Endothelial cell of umbilical vein (primary cell): ENCODE measurements around the gene NLRP9. TPM values are rescaled to one million over a fixed set of nuclear protein-coding genes. Genes with fewer than 3 reads are reported as not detected.

Experiments used
- BruUV-seq: library from RNA; stranded (reverse); fragments of 400-500 nt; replicated peaks from 2 replicates; lab custom pipeline; 2021; lab: Mats Ljungman, UMichigan
- CTCF ChIA-PET: fragments of 300-600, 350-600 bp; sonication (Branson Sonifier 250); formaldehyde crosslinking; loops from one replicate; lab custom pipeline; 2021; ENCODE audit warnings: antibody characterized with exemption, inconsistent platforms; lab: Charles Lee
- POLR2A ChIA-PET: fragments of 300-600, 350-600 bp; sonication (Branson Sonifier 250); formaldehyde crosslinking; loops from one replicate; lab custom pipeline; 2021; ENCODE audit warnings: antibody characterized with exemption, inconsistent platforms; lab: Charles Lee
- DNase-seq: peaks from one replicate; pipeline ENCODE4 v3.0.0-alpha.2; 2011; ENCODE audit warnings: low read depth, low spot score
- FAIRE-seq: peaks from 2 replicates; lab custom pipeline; 2011; peaks lifted over from hg19 to GRCh38; lab: Jason Lieb, UNC
- H2AFZ ChIP-seq: 2 replicates; pipeline ENCODE4 v1.6.0; 2012; ENCODE audit warnings: low read depth, low read length, control low read depth, inconsistent platforms
- H3K27ac ChIP-seq: 2 replicates; pipeline ENCODE4 v1.5.1; 2011; ENCODE audit warnings: low read depth, mild to moderate bottlenecking, control low read depth, low read length, moderate library complexity; ENCODE audit not compliant: insufficient read depth
- H3K27me3 ChIP-seq, 2 experiments: 2 replicates each; pipeline versions ENCODE4 v1.6.0 to v1.6.1; 2011; ENCODE audit warnings: low read length in 2 of 2, mixed read lengths in 1 of 2; ENCODE audit not compliant: control insufficient read depth in 2 of 2, insufficient read depth in 2 of 2
- H3K36me3 ChIP-seq, 2 experiments: 2 replicates in 1 of 2; 3 replicates in 1 of 2; pipeline ENCODE4 v1.5.1; 2011; ENCODE audit warnings: low read length in 2 of 2, mild to moderate bottlenecking in 1 of 2, moderate library complexity in 1 of 2; ENCODE audit not compliant: control insufficient read depth in 2 of 2, insufficient read depth in 2 of 2; ENCODE audit errors: extremely low read depth in 1 of 2
- H3K4me1 ChIP-seq: 3 replicates; pipeline ENCODE4 v1.5.1; 2011; ENCODE audit warnings: mild to moderate bottlenecking, low read length; ENCODE audit not compliant: control insufficient read depth, insufficient read depth; ENCODE audit errors: extremely low read depth
- H3K4me2 ChIP-seq: 2 replicates; pipeline ENCODE4 v1.6.1; 2011; ENCODE audit warnings: low read length, control low read depth, mixed read lengths; ENCODE audit not compliant: insufficient read depth
- H3K4me3 ChIP-seq, 3 experiments: fragments of 200-600 bp in 1 of 3; sonication (generic), shearing (Covaris generic) in 1 of 3; replicated peaks in 1 of 3; 2 replicates each; pipeline ENCODE4 v1.5.1; 2011 to 2016; ENCODE audit warnings: control low read depth in 3 of 3, low read length in 3 of 3, mild to moderate bottlenecking in 2 of 3, inconsistent platforms in 1 of 3, low read depth in 1 of 3, moderate library complexity in 1 of 3; ENCODE audit not compliant: insufficient read depth in 1 of 3
- H3K79me2 ChIP-seq: 2 replicates; pipeline ENCODE4 v1.6.0; 2012; ENCODE audit warnings: low read length, inconsistent platforms; ENCODE audit not compliant: control insufficient read depth, insufficient read depth
- H3K9ac ChIP-seq: replicated peaks from 2 replicates; pipeline ENCODE3; 2011; ENCODE audit warnings: low read length, control low read depth; ENCODE audit not compliant: insufficient read depth; ENCODE audit errors: extremely low read depth
- H3K9me1 ChIP-seq: replicated peaks from 3 replicates; pipeline ENCODE4 v1.6.0; 2011; ENCODE audit warnings: mild to moderate bottlenecking, low read length; ENCODE audit not compliant: control insufficient read depth, insufficient read depth; ENCODE audit errors: extremely low read depth
- H3K9me3 ChIP-seq: replicated peaks from 2 replicates; pipeline ENCODE4 v1.5.1; 2012; ENCODE audit warnings: low read length, inconsistent platforms; ENCODE audit not compliant: control insufficient read depth, insufficient read depth
- H4K20me1 ChIP-seq: replicated peaks from 2 replicates; pipeline ENCODE3; 2011; ENCODE audit warnings: mild to moderate bottlenecking, low read length; ENCODE audit not compliant: control insufficient read depth, insufficient read depth; ENCODE audit errors: extremely low read depth
- CTCF ChIP-seq, 2 donors: IDR thresholded peaks; 1 replicate in 1 of 2; 2 replicates in 1 of 2; pipeline ENCODE4 v1.5.1; 2011; ENCODE audit warnings: low read length in 2 of 2, mild to moderate bottlenecking in 2 of 2, moderate library complexity in 2 of 2, control low read depth in 1 of 2, inconsistent platforms in 1 of 2, low read depth in 1 of 2; ENCODE audit not compliant: insufficient read depth in 1 of 2; ENCODE audit errors: extremely low read depth in 1 of 2
- EZH2 ChIP-seq: IDR thresholded peaks from 2 replicates; pipeline ENCODE4 v1.6.1; 2012; ENCODE audit warnings: borderline replicate concordance, low read depth, mild to moderate bottlenecking, moderate library complexity, low read length, inconsistent platforms; ENCODE audit not compliant: severe bottlenecking
- FOS ChIP-seq: IDR thresholded peaks from 2 replicates; pipeline ENCODE4 v1.6.1; 2011; ENCODE audit warnings: mild to moderate bottlenecking, low read length, moderate library complexity, borderline replicate concordance; ENCODE audit not compliant: insufficient read depth
- GATA2 ChIP-seq: IDR thresholded peaks from 2 replicates; pipeline ENCODE4 v1.7.0; 2011; ENCODE audit warnings: low read depth, mild to moderate bottlenecking, moderate library complexity, mixed read lengths, low read length; ENCODE audit not compliant: insufficient read length, insufficient read depth
- JUN ChIP-seq: IDR thresholded peaks from 2 replicates; pipeline ENCODE4 v1.6.1; 2011; ENCODE audit warnings: borderline replicate concordance, low read depth; ENCODE audit not compliant: insufficient read length, insufficient read depth
- MAX ChIP-seq: IDR thresholded peaks from 2 replicates; pipeline ENCODE4 v1.6.1; 2011; ENCODE audit not compliant: insufficient read depth, insufficient read length
- MYC ChIP-seq: IDR thresholded peaks from one replicate; pipeline ENCODE4 v1.6.1; 2011; ENCODE audit warnings: mild to moderate bottlenecking, low read depth, low read length
- POLR2A ChIP-seq: IDR thresholded peaks from 2 replicates; pipeline ENCODE4 v1.6.1; 2012; ENCODE audit warnings: low read depth, mild to moderate bottlenecking, control low read depth, low read length
- POLR2AphosphoS5 ChIP-seq: IDR thresholded peaks from 2 replicates; pipeline ENCODE4 v1.6.1; 2012; ENCODE audit warnings: low read depth, mild to moderate bottlenecking, control low read depth, low read length, moderate library complexity; ENCODE audit not compliant: insufficient read depth
- dilution Hi-C: fragments of 300-500 bp; cut with MboI; formaldehyde crosslinking; loops from one replicate; pipeline ENCODE4 v1.15.0; 2019; ENCODE audit warnings: low sequenced_read_pairs; ENCODE audit not compliant: extremely low pct_ligation_motif_present
- intact Hi-C: fragments of 100-400 bp; cut with micrococcal nuclease; formaldehyde crosslinking; loops from one replicate; pipeline ENCODE4 v1.10.0; 2022
- polyA plus RNA-seq, 4 experiments: library from polyadenylated mRNA; depleted of rRNA in 3 of 4; stranded (reverse) in 3 of 4; unstranded in 1 of 4; fragments of >200 nt; gene quantifications; 2 replicates each; pipeline versions ENCODE4 v1.2.1 to v1.2.3, GENCODE V29; 2011 to 2012; ENCODE audit warnings: missing spikeins in 1 of 4
- total RNA-seq: library from RNA; stranded (reverse); gene quantifications from 2 replicates; pipeline ENCODE4 v1.2.3, GENCODE V29; 2021

Gene NLRP9
- total and polyA plus RNA-seq, 2 donors (not counting 3 experiments of a cell fraction or from before 2014, with no cell fraction given), result not detected

- no peaks in the 10 kb centered on the region for H3K4me1 ChIP-seq
- intact Hi-C loops (no loop called here), dilution Hi-C loops (no loop called here)
- FAIRE-seq (no peak), DNase-seq (no peak)
- ChIA-PET CTCF (interaction anchor here (0.7 kb wide), 1 partner anchor 28 kb away, joined by 5 read pairs; no protein-coding TSS in a partner anchor), POLR2A (no interaction called here)
- H3K79me2 ChIP-seq, result no peaks in the 10 kb centered on the region
- H3K9me3 ChIP-seq, result no peaks in the 10 kb centered on the region
- BruUV-seq, result no TSS peak
- no peaks in the 10 kb centered on the region for H3K9me1 ChIP-seq
- H4K20me1 ChIP-seq, result no peaks in the 10 kb centered on the region
- TF ChIP-seq JUN (no peak), FOS (no peak)
- no peak overlapping the region for H3K9ac ChIP-seq
- H3K27ac ChIP-seq, result no peak overlapping the region
- peaks cover 2 to 46% of the 10 kb centered on the region in 2 experiments for H3K36me3 ChIP-seq
- H3K27me3 ChIP-seq, result no peaks in the 10 kb centered on the region
- no peak overlapping the region for H3K4me2 ChIP-seq
- no peak overlapping the region for H3K4me3 ChIP-seq
- no peak overlapping the region for H2AFZ ChIP-seq
Observed at GRCh38 chr19:55694241-55694655, 44.0 kb downstream of the NLRP9 start.

GRCh38 chr19:55693336-55693974, 44.7 kb downstream of the NLRP9 start:
- Histone ChIP-seq H3K4me2 (no peak overlapping the region), H3K36me3 (peaks cover 4 to 53% of the 10 kb centered on the region in 2 experiments), H3K4me1 (no peaks in the 10 kb centered on the region), H3K4me3 (no peak overlapping the region), H3K27ac (no peak overlapping the region), H3K9ac (no peak overlapping the region), H3K9me1 (no peaks in the 10 kb centered on the region), H3K27me3 (no peaks in the 10 kb centered on the region), H3K9me3 (no peaks in the 10 kb centered on the region), H2AFZ (no peak overlapping the region), H4K20me1 (no peaks in the 10 kb centered on the region), H3K79me2 (no peaks in the 10 kb centered on the region)
- TF ChIP-seq FOS (no peak), EZH2 (no peak), CTCF (IDR thresholded peaks at IDR 0.05; ENCODE audit: extremely low read depth in 1 of 2, insufficient read depth in 1 of 2, low read depth in 1 of 2, low read length in 2 of 2) (no peak), POLR2A (no peak), MYC (no peak), GATA2 (no peak), JUN (no peak), POLR2AphosphoS5 (no peak), MAX (no peak)
- FAIRE-seq (no peak), DNase-seq (no peak)
- dilution Hi-C loops (no loop called here), intact Hi-C loops (no loop called here)
- POLR2A ChIA-PET, result interaction anchor here (0.6 kb wide), 1 partner anchor 448 kb away, joined by 3 read pairs; the partner anchor contains the start of gene ZNF444
- no TSS peak for BruUV-seq
- CTCF ChIA-PET, result interaction anchor here (0.7 kb wide), 1 partner anchor 27 kb away, joined by 5 read pairs; no protein-coding TSS in a partner anchor
